HCT116 (cell line): ENCODE measurements around the gene PTGES2. TPM values are rescaled to one million over a fixed set of nuclear protein-coding genes. Genes with fewer than 3 reads are reported as not detected.

Experiments
- ATAC-seq: fragments of 200-7000 bp; cut with Tn5 transposase; 2 replicates; pipeline ENCODE4 v1.9.1; 2020; ENCODE audit warnings: mild to moderate bottlenecking, moderate library complexity
- BruUV-seq: library from RNA; stranded (reverse); fragments of 400-500 nt; replicated peaks from 2 replicates; lab custom pipeline; 2021; lab: Mats Ljungman, UMichigan
- CTCF ChIA-PET: fragments of 300-600 bp; sonication (Branson Sonifier 250); formaldehyde crosslinking; loops from one replicate; lab custom pipeline; 2021; ENCODE audit warnings: antibody characterized with exemption; lab: Charles Lee
- POLR2A ChIA-PET: fragments of 300-600, 350-600 bp; sonication (Branson Sonifier 250); formaldehyde crosslinking; loops from one replicate; lab custom pipeline; 2021; ENCODE audit warnings: antibody characterized with exemption; lab: Charles Lee
- RAD21 ChIA-PET, 2 experiments: fragments of 300-600 bp; sonication (Branson Sonifier 250); formaldehyde crosslinking; loops; one replicate each; lab custom pipeline; 2023; ENCODE audit warnings: low total read pairs in 2 of 2; ENCODE audit not compliant: uncharacterized antibody in 2 of 2, unreplicated experiment in 2 of 2, low non-redundant PET in 1 of 2; lab: Charles Lee
- DNase-seq: peaks from one replicate; pipeline ENCODE4 v3.0.0-alpha.2; 2010; ENCODE audit warnings: low read depth, low spot score
- H2AFZ ChIP-seq: fragments of 200-600 bp; shearing (Covaris generic), sonication (generic); 2 replicates; pipeline ENCODE4 v1.6.1; 2017; ENCODE audit warnings: low read depth, mixed run types, mixed read lengths, antibody characterized with exemption, low read length; ENCODE audit not compliant: poor library complexity, severe bottlenecking
- H3K27ac ChIP-seq: 2 replicates; pipeline ENCODE4 v1.5.1; 2012; ENCODE audit warnings: low read depth, low read length
- H3K27me3 ChIP-seq: fragments of 200-600 bp; sonication (generic); 2 replicates; pipeline ENCODE4 v1.6.1; 2016; ENCODE audit warnings: mixed run types, low read length, mixed read lengths; ENCODE audit not compliant: insufficient read depth
- H3K36me3 ChIP-seq, 2 experiments: fragments of 200-500 bp in 1 of 2; fragments of 200-600 bp in 1 of 2; sonication (Bioruptor generic) in 1 of 2; sonication (generic) in 1 of 2; 2 replicates each; pipeline versions ENCODE4 v1.5.1 to v1.6.1; 2014 to 2016; ENCODE audit warnings: low read length in 2 of 2, inconsistent platforms in 1 of 2, mixed read lengths in 1 of 2, mixed run types in 1 of 2; ENCODE audit not compliant: insufficient read depth in 2 of 2, control insufficient read depth in 1 of 2
- H3K4me1 ChIP-seq, 2 experiments: fragments of 200-600 bp in 1 of 2; sonication (generic) in 1 of 2; 2 replicates each; pipeline versions ENCODE4 v1.5.1 to v1.6.1; 2012 to 2017; ENCODE audit warnings: low read length in 2 of 2, inconsistent platforms in 1 of 2, mild to moderate bottlenecking in 1 of 2, mixed read lengths in 1 of 2, mixed run types in 1 of 2, moderate library complexity in 1 of 2; ENCODE audit not compliant: insufficient read depth in 2 of 2, control insufficient read depth in 1 of 2
- H3K4me2 ChIP-seq: fragments of 200-600 bp; sonication (generic); 2 replicates; pipeline ENCODE4 v1.6.1; 2017; ENCODE audit warnings: mixed run types, low read length, mixed read lengths
- H3K4me3 ChIP-seq, 2 experiments: fragments of 200-600 bp in 1 of 2; sonication (generic) in 1 of 2; replicated peaks in 1 of 2; 2 replicates each; pipeline ENCODE4 v1.5.1; 2011 to 2016; ENCODE audit warnings: low read length in 2 of 2, control low read depth in 1 of 2, low read depth in 1 of 2, mild to moderate bottlenecking in 1 of 2, mixed read lengths in 1 of 2, mixed run types in 1 of 2
- H3K79me2 ChIP-seq: fragments of 200-600 bp; sonication (generic); 2 replicates; pipeline ENCODE4 v1.6.1; 2017; ENCODE audit warnings: mild to moderate bottlenecking, mixed run types, low read length, moderate library complexity, mixed read lengths; ENCODE audit not compliant: insufficient read depth
- H3K9ac ChIP-seq: fragments of 200-600 bp; sonication (generic); 2 replicates; pipeline ENCODE4 v1.6.1; 2016; ENCODE audit warnings: low read length, mixed read lengths
- H3K9me2 ChIP-seq: fragments of 200-600 bp; sonication (generic), shearing (Covaris generic); 2 replicates; pipeline ENCODE4 v1.6.1; 2017; ENCODE audit warnings: mixed run types, mild to moderate bottlenecking, moderate library complexity; ENCODE audit not compliant: insufficient read depth
- H3K9me3 ChIP-seq, 2 experiments: fragments of 200-500 bp in 1 of 2; fragments of 200-600 bp in 1 of 2; sonication (Bioruptor generic) in 1 of 2; sonication (generic) in 1 of 2; 2 replicates each; pipeline ENCODE4 v1.6.1; 2014 to 2017; ENCODE audit warnings: low read length in 2 of 2, mixed read lengths in 2 of 2, inconsistent platforms in 1 of 2, low read depth in 1 of 2, mild to moderate bottlenecking in 1 of 2, mixed run types in 1 of 2, moderate library complexity in 1 of 2; ENCODE audit not compliant: control insufficient read depth in 1 of 2, insufficient read depth in 1 of 2
- H4K20me1 ChIP-seq: fragments of 200-600 bp; sonication (generic), shearing (Covaris generic); 2 replicates; pipeline ENCODE4 v1.6.1; 2017; ENCODE audit warnings: mixed run types, mild to moderate bottlenecking, moderate library complexity; ENCODE audit not compliant: insufficient read depth
- CBX3 ChIP-seq: IDR thresholded peaks from 2 replicates; pipeline ENCODE4 v1.6.1; 2012; ENCODE audit warnings: low read depth
- CEBPB ChIP-seq: IDR thresholded peaks from 2 replicates; pipeline ENCODE4 v1.6.1; 2012; ENCODE audit warnings: low read depth
- EZH2 ChIP-seq: fragments of 200-600 bp; sonication (generic); IDR thresholded peaks from 2 replicates; pipeline ENCODE4 v1.6.1; 2017; ENCODE audit warnings: antibody characterized with exemption, mixed run types
- JUND ChIP-seq: IDR thresholded peaks from 2 replicates; pipeline ENCODE4 v1.6.1; 2012
- RAD21 ChIP-seq: IDR thresholded peaks from 2 replicates; pipeline ENCODE4 v1.6.1; 2012; ENCODE audit warnings: low read depth, mild to moderate bottlenecking
- REST ChIP-seq: IDR thresholded peaks from 2 replicates; pipeline ENCODE4 v1.6.1; 2012; ENCODE audit warnings: low read depth
- SIN3A ChIP-seq: IDR thresholded peaks from 2 replicates; pipeline ENCODE4 v1.6.1; 2012; ENCODE audit warnings: low read depth
- SP1 ChIP-seq: IDR thresholded peaks from 2 replicates; pipeline ENCODE4 v1.6.1; 2012; ENCODE audit warnings: low read depth
- TCF7L2 ChIP-seq: IDR thresholded peaks from 2 replicates; pipeline ENCODE4 v1.7.0; 2011; ENCODE audit warnings: borderline replicate concordance, inconsistent platforms; ENCODE audit not compliant: insufficient read depth, insufficient read length; ENCODE audit errors: extremely low read depth
- YY1 ChIP-seq: IDR thresholded peaks from 2 replicates; pipeline ENCODE4 v1.6.1; 2011; ENCODE audit warnings: low read length, low read depth, moderate library complexity, mild to moderate bottlenecking; ENCODE audit not compliant: insufficient replicate concordance; ENCODE audit errors: extremely low read depth
- ZBTB33 ChIP-seq: IDR thresholded peaks from 2 replicates; pipeline ENCODE4 v1.6.1; 2011; ENCODE audit warnings: mild to moderate bottlenecking, low read length, moderate library complexity; ENCODE audit not compliant: insufficient replicate concordance; ENCODE audit errors: extremely low read depth
- ZNF274 ChIP-seq: fragments of 200-500 bp; sonication (Bioruptor generic); IDR thresholded peaks from 2 replicates; pipeline ENCODE4 v1.6.1; 2014; ENCODE audit warnings: mild to moderate bottlenecking, low read depth, low read length, inconsistent platforms
- intact Hi-C: fragments of 100-400 bp; cut with micrococcal nuclease; formaldehyde crosslinking; loops from 2 replicates; pipeline ENCODE4 v1.10.0; 2022
- total RNA-seq: library from RNA; stranded (reverse); gene quantifications from one replicate; pipeline ENCODE4 v1.2.1, GENCODE V29; 2021; ENCODE audit not compliant: unreplicated experiment
- TF ChIP-seq, protein P1 (sequence below): IDR thresholded peaks from 2 replicates; pipeline ENCODE4 v1.6.1; 2012

Gene PTGES2
- total RNA-seq, 1 experiment from 2014 or later: 148 TPM

DNA sequence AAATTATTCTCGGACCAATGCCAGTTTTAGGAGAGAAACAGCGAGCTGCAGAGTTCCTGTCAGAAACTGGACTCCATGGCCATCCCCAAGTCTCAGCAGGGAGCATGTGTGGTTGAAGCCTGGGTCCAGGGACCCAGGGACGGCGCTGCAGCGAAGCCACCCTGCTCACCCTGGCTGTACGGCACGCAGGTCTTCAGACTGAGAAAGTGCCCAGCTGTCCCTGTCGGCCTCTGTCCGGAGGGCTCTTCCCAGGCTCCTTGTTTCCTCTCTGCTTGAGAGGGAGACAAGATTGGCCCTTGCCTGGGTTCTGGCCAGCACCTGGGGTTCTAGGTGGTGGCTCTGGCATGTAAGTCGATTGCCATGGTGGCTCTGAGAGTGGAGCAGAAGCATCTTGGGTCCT, 26.9 kb downstream of the PTGES2 start:
- intact Hi-C loops: no loop called here
- Histone ChIP-seq H3K27ac (no peak overlapping the region), H3K27me3 (no peaks in the 10 kb centered on the region)
- CTCF ChIA-PET: no interaction called here
- TF ChIP-seq, protein P1, sequence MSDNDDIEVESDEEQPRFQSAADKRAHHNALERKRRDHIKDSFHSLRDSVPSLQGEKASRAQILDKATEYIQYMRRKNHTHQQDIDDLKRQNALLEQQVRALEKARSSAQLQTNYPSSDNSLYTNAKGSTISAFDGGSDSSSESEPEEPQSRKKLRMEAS: no peak
- TF ChIP-seq ZBTB33 (no peak), REST (no peak), CEBPB (no peak), YY1 (no peak), EZH2 (no peak), ZNF274 (no peak), RAD21 (no peak), SIN3A (no peak), JUND (no peak), CBX3 (no peak), TCF7L2 (no peak), SP1 (no peak)
- TF ChIP-seq, all 23 proteins: peak for 0
- peaks cover 56% of the 10 kb centered on the region for H3K79me2 ChIP-seq
- no peaks in the 10 kb centered on the region for H3K9me2 ChIP-seq
- no peak overlapping the region for H3K4me3 ChIP-seq
- no peak overlapping the region for H2AFZ ChIP-seq
- ATAC-seq: no peak
- no TSS peak for BruUV-seq
- peaks cover 11 to 19% of the 10 kb centered on the region in 2 experiments for H3K36me3 ChIP-seq
- peaks cover 17 to 35% of the 10 kb centered on the region in 2 experiments for H3K4me1 ChIP-seq
- no peaks in the 10 kb centered on the region; the same call in 1 of the 2 replicates for H4K20me1 ChIP-seq
- POLR2A ChIA-PET: no interaction called here
- no peaks in the 10 kb centered on the region for H3K9me3 ChIP-seq
- RAD21 ChIA-PET: no interaction called here
- no peak for DNase-seq
- H3K9ac ChIP-seq: no peak overlapping the region
- H3K4me2 ChIP-seq: no peak overlapping the region
